HepG2 (cell line): ENCODE measurements around the gene ARPC1A. TPM values are rescaled to one million over a fixed set of nuclear protein-coding genes. Genes with fewer than 3 reads are reported as not detected.

Experiments
- CCDC6 ChIP-seq: sonication (generic); formaldehyde crosslinking; IDR thresholded peaks from 2 replicates; pipeline ENCODE4 v1.8.1; 2022; ENCODE audit warnings: mild to moderate bottlenecking, missing genetic modification reagents, moderate library complexity
- CERS6 ChIP-seq: sonication (generic); formaldehyde crosslinking; IDR thresholded peaks from 2 replicates; pipeline ENCODE4 v1.5.0; 2020; ENCODE audit warnings: missing genetic modification reagents
- ELF4 ChIP-seq: sonication (generic); formaldehyde crosslinking; IDR thresholded peaks from 2 replicates; pipeline ENCODE4 v1.5.0; 2020; ENCODE audit warnings: missing genetic modification reagents, mild to moderate bottlenecking, moderate library complexity, borderline replicate concordance
- FOXO4 ChIP-seq: sonication (generic); formaldehyde crosslinking; conservative IDR thresholded peaks from 2 replicates; pipeline ENCODE4 v1.8.1; 2023; ENCODE audit warnings: missing genetic modification reagents
- HOXA7 ChIP-seq: sonication (generic); formaldehyde crosslinking; IDR thresholded peaks from 2 replicates; pipeline ENCODE4 v1.8.1; 2022; ENCODE audit warnings: mild to moderate bottlenecking, missing genetic modification reagents, moderate library complexity
- IRF2 ChIP-seq: IDR thresholded peaks from 2 replicates; pipeline ENCODE4 v1.6.1; 2018; ENCODE audit warnings: missing genetic modification reagents, missing compliant biosample characterization
- KLF13 ChIP-seq: sonication (generic); formaldehyde crosslinking; IDR thresholded peaks from 2 replicates; pipeline ENCODE4 v1.4.0; 2020; ENCODE audit warnings: mild to moderate bottlenecking, missing genetic modification reagents
- MAFG ChIP-seq: sonication (generic); formaldehyde crosslinking; IDR thresholded peaks from 2 replicates; pipeline ENCODE4 v1.5.1; 2020; ENCODE audit warnings: mild to moderate bottlenecking, missing genetic modification reagents
- MYC ChIP-seq: sonication (generic); formaldehyde crosslinking; IDR thresholded peaks from 2 replicates; pipeline ENCODE4 v1.9.0; 2021; ENCODE audit warnings: missing genetic modification reagents, borderline replicate concordance
- RFXAP ChIP-seq: sonication (generic); formaldehyde crosslinking; IDR thresholded peaks from 2 replicates; pipeline ENCODE4 v1.4.0; 2020; ENCODE audit warnings: missing genetic modification reagents, borderline replicate concordance
- SETDB1 ChIP-seq: sonication (generic); formaldehyde crosslinking; IDR thresholded peaks from 2 replicates; pipeline ENCODE4 v1.5.1; 2020; ENCODE audit warnings: missing genetic modification reagents, mild to moderate bottlenecking, borderline replicate concordance
- SP140L ChIP-seq: sonication (generic); formaldehyde crosslinking; IDR thresholded peaks from 2 replicates; pipeline ENCODE4 v1.4.0; 2020; ENCODE audit warnings: missing genetic modification reagents, borderline replicate concordance
- TCF7L2 ChIP-seq: IDR thresholded peaks from 2 replicates; pipeline ENCODE4 v1.6.1; 2011; ENCODE audit warnings: mild to moderate bottlenecking, low read depth, low read length, moderate library complexity
- UBTF ChIP-seq: sonication (generic); formaldehyde crosslinking; IDR thresholded peaks from 2 replicates; pipeline ENCODE4 v1.4.0; 2020; ENCODE audit warnings: mild to moderate bottlenecking, missing genetic modification reagents
- ZBTB1 ChIP-seq: sonication (generic); formaldehyde crosslinking; IDR thresholded peaks from 2 replicates; pipeline ENCODE4 v1.4.0; 2020; ENCODE audit warnings: missing genetic modification reagents, borderline replicate concordance
- ZBTB21 ChIP-seq: sonication (generic); formaldehyde crosslinking; IDR thresholded peaks from 2 replicates; pipeline ENCODE4 v1.4.0; 2020; ENCODE audit warnings: missing genetic modification reagents
- ZBTB8A ChIP-seq: sonication (generic); formaldehyde crosslinking; IDR thresholded peaks from 2 replicates; pipeline ENCODE4 v1.4.0; 2020; ENCODE audit warnings: mild to moderate bottlenecking, low read depth, missing genetic modification reagents, borderline replicate concordance
- ZNF263 ChIP-seq: sonication (generic); formaldehyde crosslinking; IDR thresholded peaks from 2 replicates; pipeline ENCODE4 v1.4.0; 2020; ENCODE audit warnings: missing genetic modification reagents
- ZNF3 ChIP-seq: IDR thresholded peaks from 2 replicates; pipeline ENCODE4 v1.7.0; 2017; ENCODE audit warnings: inconsistent platforms
- ZNF333 ChIP-seq: sonication (generic); formaldehyde crosslinking; IDR thresholded peaks from 2 replicates; pipeline ENCODE4 v1.4.0; 2020; ENCODE audit warnings: mild to moderate bottlenecking, missing genetic modification reagents, borderline replicate concordance
- ZNF766 ChIP-seq: sonication (generic); formaldehyde crosslinking; IDR thresholded peaks from 2 replicates; pipeline ENCODE4 v1.5.0; 2020; ENCODE audit warnings: missing genetic modification reagents, borderline replicate concordance
- ZNF775 ChIP-seq: sonication (generic); formaldehyde crosslinking; IDR thresholded peaks from 2 replicates; pipeline ENCODE4 v1.4.0; 2020; ENCODE audit warnings: missing genetic modification reagents, mild to moderate bottlenecking, moderate library complexity, borderline replicate concordance
- ZNF816 ChIP-seq: sonication (generic); formaldehyde crosslinking; IDR thresholded peaks from 2 replicates; pipeline ENCODE4 v1.8.0; 2022; ENCODE audit warnings: missing genetic modification reagents, mild to moderate bottlenecking, borderline replicate concordance
- ZSCAN30 ChIP-seq: sonication (generic); formaldehyde crosslinking; IDR thresholded peaks from 2 replicates; pipeline ENCODE4 v1.5.0; 2020; ENCODE audit warnings: mild to moderate bottlenecking, missing genetic modification reagents
- polyA plus RNA-seq, 8 experiments: library from polyadenylated mRNA; depleted of rRNA in 3 of 8; stranded (reverse) in 7 of 8; unstranded in 1 of 8; fragments of >200 nt; fragmentation: Illumina TruSeq in 4 of 8; extraction: Trizol in 4 of 8; gene quantifications; 2 replicates each; pipeline versions ENCODE4 v1.2.1 to v1.2.3, GENCODE V29; 2011 to 2016; ENCODE audit warnings: low read depth in 4 of 8, missing spikeins in 1 of 8, mixed read lengths in 1 of 8; ENCODE audit not compliant: insufficient read depth in 1 of 8
- total RNA-seq, 5 experiments: library from RNA; depleted of rRNA; stranded (reverse); fragments of >200 nt; fragmentation: Illumina TruSeq; extraction: Trizol; gene quantifications; 2 replicates each; pipeline ENCODE4 v1.2.3, GENCODE V29; 2016; ENCODE audit warnings: low read depth in 1 of 5

Gene ARPC1A
- total and polyA plus RNA-seq, 2 of the 13 experiments (the other 11 are each of a cell fraction or from before 2014, with no cell fraction given) = 44.3 to 88.5 TPM

DNA sequence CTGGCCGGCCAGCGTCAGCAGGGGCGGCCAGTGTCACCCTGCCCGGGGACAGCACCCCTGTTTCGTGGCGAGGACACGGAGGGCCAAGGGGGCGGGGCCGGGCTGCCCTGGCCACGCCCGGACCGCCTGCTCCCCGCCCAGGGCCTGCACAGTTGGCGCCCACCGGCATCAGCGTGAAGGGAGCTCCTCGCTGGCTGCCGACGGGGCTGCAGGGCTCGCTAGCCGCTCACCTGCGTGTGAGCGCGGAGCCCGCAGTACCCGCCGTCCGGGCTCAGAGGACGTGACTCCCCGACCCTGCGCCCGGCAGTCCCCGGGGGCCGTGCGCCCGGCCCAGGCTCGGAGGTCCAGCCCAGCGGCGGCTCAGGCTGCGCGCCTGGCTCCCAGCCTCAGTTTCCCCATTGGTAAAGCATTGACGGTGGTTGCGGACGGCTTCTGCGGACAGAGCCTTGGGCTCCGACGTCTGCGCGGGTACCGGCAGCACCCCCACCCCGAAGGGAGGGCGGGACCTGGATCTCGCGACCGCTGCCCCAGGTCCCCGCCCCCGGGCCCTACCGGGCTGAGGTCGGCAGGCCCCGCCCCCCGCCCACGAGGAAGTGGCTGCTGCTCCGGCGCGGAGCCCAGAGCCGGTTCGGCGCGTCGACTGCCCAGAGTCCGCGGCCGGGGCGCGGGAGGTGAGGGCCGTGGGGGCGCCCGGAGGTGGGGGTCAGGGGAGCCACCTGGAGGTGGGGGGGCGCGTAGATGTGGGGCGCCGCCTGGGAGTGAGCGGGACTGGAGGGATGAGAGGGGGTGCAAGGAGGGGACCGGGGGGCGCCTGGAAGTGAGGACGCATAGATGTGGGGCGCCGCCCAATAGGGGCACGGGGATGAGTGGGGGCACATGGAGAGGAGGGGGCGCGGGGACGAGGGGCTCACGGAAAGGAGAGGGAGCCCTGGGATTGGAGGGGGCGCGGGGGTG lies 48.7 kb downstream of the ARPC1A start, which contains the start of gene ARPC1B (continued):
- TF ChIP-seq UBTF (CRISPR knock-in tag) = peak; percentile 56
- TF ChIP-seq ZBTB8A (CRISPR knock-in tag) = no peak
- TF ChIP-seq KLF13 = no peak
- no peak for TF ChIP-seq ELF4 (CRISPR knock-in tag)
- no peak for TF ChIP-seq ZNF766 (CRISPR knock-in tag)
- no peak for TF ChIP-seq ZBTB1 (CRISPR knock-in tag)
- TF ChIP-seq FOXO4 (CRISPR knock-in tag) = 0 out of 2 replicates have a peak, but pooled peaks have one; percentile 68
- no peak for TF ChIP-seq ZBTB21 (CRISPR knock-in tag)
- no peak for TF ChIP-seq ZNF775 (CRISPR knock-in tag)
- no peak; the same call in 1 of the 2 replicates for TF ChIP-seq CCDC6 (CRISPR knock-in tag)
- no peak for TF ChIP-seq ZSCAN30 (CRISPR knock-in tag)
- no peak for TF ChIP-seq MAFG (CRISPR knock-in tag)
- TF ChIP-seq SETDB1 = no peak
- no peak for TF ChIP-seq ZNF333 (CRISPR knock-in tag)
- no peak for TF ChIP-seq TCF7L2
- no peak for TF ChIP-seq ZNF263
- no peak for TF ChIP-seq HOXA7 (CRISPR knock-in tag)
- no peak for TF ChIP-seq ZNF816 (CRISPR knock-in tag)
- TF ChIP-seq SP140L = no peak
- TF ChIP-seq ZNF3 (CRISPR knock-in tag) = no peak
- peak; percentile 19; the same call in 1 of the 2 replicates for TF ChIP-seq MYC
- no peak for TF ChIP-seq IRF2 (CRISPR knock-in tag)
- TF ChIP-seq CERS6 = no peak
- peak; percentile 34; the same call in 1 of the 2 replicates for TF ChIP-seq RFXAP (CRISPR knock-in tag)
